Vagina (tissue), 2 donors: Measurements from ENCODE around the gene ALG12. TPM values are rescaled to one million over a fixed set of nuclear protein-coding genes. Genes with fewer than 3 reads are reported as not detected.

ENCODE experiments used
- DNase-seq, 2 donors: peaks; one replicate each; pipeline ENCODE4 v3.0.0-alpha.2; 2017; ENCODE audit errors: extremely low spot score in 2 of 2
- H3K27ac ChIP-seq: fragments of 200-600 bp; sonication (generic); one replicate; pipeline ENCODE4 v1.5.1; 2019
- H3K27me3 ChIP-seq: fragments of 200-600 bp; sonication (generic); one replicate; pipeline ENCODE4 v1.5.1; 2019
- H3K36me3 ChIP-seq, 2 donors: fragments of 200-600 bp; sonication (generic); one replicate each; pipeline ENCODE4 v1.5.1; 2017 to 2019
- H3K4me1 ChIP-seq: fragments of 200-600 bp; sonication (generic); one replicate; pipeline ENCODE4 v1.5.1; 2019
- H3K4me3 ChIP-seq, 2 donors: fragments of 200-600 bp; sonication (generic); 1 replicate in 1 of 2; 2 replicates in 1 of 2; pipeline ENCODE4 v1.5.1; 2016 to 2019
- H3K9me3 ChIP-seq: fragments of 200-600 bp; sonication (generic); one replicate; pipeline ENCODE4 v1.5.1; 2019
- POLR2A ChIP-seq, 2 donors: fragments of 450-650 bp; IDR thresholded peaks; one replicate each; pipeline ENCODE4 v1.6.1; 2017; ENCODE audit warnings: antibody characterized with exemption in 2 of 2, mild to moderate bottlenecking in 2 of 2, moderate library complexity in 2 of 2
- POLR2AphosphoS5 ChIP-seq, 2 donors: sonication (generic); formaldehyde crosslinking; IDR thresholded peaks; one replicate each; pipeline ENCODE4 v1.9.0; 2017; ENCODE audit warnings: antibody characterized with exemption in 2 of 2, mild to moderate bottlenecking in 2 of 2, low read depth in 1 of 2; ENCODE audit not compliant: insufficient read depth in 1 of 2
- intact Hi-C: fragments of 100-400 bp; cut with DNase I; formaldehyde crosslinking; loops from one replicate; pipeline ENCODE4 v1.15.1; 2023
- total RNA-seq: library from RNA; depleted of rRNA; stranded (reverse); fragments of >200 nt; gene quantifications from one replicate; pipeline ENCODE4 v1.2.3, GENCODE V29; 2016
- TF ChIP-seq, protein P1 (sequence below), 3 experiments: fragments of 450-650 bp in 2 of 3; fragments of 200-600 bp in 1 of 3; sonication (generic) in 1 of 3; IDR thresholded peaks; one replicate each; pipeline ENCODE4 v1.5.1; 2017 to 2019; ENCODE audit warnings: antibody characterized with exemption in 3 of 3, mild to moderate bottlenecking in 2 of 3, moderate library complexity in 2 of 3

Gene ALG12
- total RNA-seq, 1 donor from 2014 or later = 21.4 TPM

DNA sequence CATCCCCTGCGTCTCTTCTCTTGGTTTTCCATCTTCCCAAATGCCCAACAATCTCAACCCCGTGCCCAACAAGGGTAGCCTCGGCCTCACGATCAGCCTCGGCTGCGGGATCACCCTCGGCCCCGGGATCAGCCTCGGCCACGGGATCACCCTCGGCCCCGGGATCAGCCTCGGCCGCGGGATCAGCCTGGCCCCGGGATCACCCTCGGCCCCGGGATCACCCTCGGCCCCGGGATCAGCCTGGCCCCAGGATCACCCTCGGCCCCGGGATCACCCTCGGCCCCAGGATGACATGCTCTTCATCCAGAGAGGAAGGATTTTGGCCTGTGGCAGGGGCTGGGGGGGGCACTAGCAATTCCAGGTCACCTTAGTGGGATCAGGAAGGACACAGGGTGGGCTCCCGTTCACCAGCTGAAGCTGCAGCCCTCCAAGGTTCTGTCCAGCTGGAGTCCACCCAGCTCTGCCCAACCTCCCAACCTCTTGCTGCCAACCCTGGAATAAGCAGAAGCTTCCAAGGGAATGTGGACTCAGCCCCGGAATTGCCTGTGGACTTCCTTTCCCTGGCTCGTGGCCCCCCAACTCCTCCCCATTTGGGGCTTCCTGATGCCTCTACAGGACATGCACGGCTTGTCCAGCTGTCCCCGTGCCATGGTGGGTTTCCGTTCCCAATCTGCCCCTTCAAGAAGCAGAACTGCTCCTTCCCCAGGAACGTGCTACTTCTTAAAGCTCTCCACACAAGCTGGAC is 6.2 kb downstream of the ALG12 start:
- Histone ChIP-seq H3K9me3 (no peaks in the 10 kb centered on the region), H3K27me3 (no peaks in the 10 kb centered on the region), H3K27ac (no peak overlapping the region), H3K4me3 (no peak overlapping the region), H3K4me1 (peaks cover 6% of the 10 kb centered on the region), H3K36me3 (peaks cover 0 to 52% of the 10 kb centered on the region in 2 donors)
- intact Hi-C loops = no loop called here
- TF ChIP-seq POLR2A (IDR thresholded peaks at IDR 0.05) (no peak), POLR2AphosphoS5 (IDR thresholded peaks at IDR 0.05; ENCODE audit: insufficient read depth in 1 of 2, low read depth in 1 of 2) (no peak)
- TF ChIP-seq, protein P1, sequence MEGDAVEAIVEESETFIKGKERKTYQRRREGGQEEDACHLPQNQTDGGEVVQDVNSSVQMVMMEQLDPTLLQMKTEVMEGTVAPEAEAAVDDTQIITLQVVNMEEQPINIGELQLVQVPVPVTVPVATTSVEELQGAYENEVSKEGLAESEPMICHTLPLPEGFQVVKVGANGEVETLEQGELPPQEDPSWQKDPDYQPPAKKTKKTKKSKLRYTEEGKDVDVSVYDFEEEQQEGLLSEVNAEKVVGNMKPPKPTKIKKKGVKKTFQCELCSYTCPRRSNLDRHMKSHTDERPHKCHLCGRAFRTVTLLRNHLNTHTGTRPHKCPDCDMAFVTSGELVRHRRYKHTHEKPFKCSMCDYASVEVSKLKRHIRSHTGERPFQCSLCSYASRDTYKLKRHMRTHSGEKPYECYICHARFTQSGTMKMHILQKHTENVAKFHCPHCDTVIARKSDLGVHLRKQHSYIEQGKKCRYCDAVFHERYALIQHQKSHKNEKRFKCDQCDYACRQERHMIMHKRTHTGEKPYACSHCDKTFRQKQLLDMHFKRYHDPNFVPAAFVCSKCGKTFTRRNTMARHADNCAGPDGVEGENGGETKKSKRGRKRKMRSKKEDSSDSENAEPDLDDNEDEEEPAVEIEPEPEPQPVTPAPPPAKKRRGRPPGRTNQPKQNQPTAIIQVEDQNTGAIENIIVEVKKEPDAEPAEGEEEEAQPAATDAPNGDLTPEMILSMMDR (IDR thresholded peaks at IDR 0.05) = no peak
- no peak for DNase-seq

DNA sequence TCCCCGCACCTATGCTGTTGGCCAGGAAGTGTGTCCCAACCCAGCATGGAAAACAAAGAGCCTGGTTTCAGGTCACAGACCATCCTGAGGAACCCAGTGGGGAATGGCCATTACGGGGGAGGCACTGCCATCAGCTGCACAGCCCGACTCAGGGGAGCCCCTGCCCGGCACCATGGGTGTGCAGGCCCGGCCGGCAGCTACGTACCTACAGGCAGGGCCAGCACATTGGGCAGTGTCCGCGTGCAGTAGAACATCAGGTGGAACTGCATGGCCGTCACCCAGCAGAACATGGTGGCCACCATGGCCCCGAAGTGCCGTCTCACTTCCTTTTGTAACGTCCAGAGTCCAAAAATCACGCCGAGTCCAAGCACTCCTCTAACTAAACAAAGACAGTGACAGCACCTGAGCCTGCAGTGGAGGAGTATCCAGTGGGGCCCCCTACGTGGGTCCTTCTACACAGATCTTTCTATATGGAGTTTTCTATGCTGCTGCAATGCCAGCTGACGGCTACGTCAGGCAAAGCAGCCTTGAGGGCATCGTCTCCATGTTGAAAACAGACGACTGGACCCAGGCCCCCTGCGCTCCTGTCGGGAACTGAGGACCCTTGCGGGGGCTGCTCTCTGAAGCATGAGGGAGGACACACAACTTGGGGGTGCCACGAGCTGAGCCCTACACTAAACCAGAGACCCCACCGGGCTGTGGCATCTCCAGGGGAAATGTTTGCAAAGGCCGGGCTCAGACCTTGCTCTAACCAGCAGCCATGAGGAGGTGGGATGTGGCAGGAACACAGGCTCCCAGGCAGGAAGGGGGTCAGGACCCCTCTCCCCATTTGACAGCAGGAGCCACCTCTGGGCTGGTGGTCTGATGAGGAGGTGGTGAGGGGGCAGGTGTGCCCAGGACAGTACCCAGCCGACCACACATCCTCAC is 7.7 kb downstream of the ALG12 start:
- intact Hi-C loops = no loop called here
- Histone ChIP-seq H3K27me3 (no peaks in the 10 kb centered on the region), H3K27ac (no peak overlapping the region), H3K4me1 (no peaks in the 10 kb centered on the region), H3K4me3 (no peak overlapping the region), H3K36me3 (peaks cover 0 to 54% of the 10 kb centered on the region in 2 donors), H3K9me3 (no peaks in the 10 kb centered on the region)
- DNase-seq = no peak
- TF ChIP-seq POLR2A (IDR thresholded peaks at IDR 0.05) = no peak
- TF ChIP-seq POLR2AphosphoS5 (IDR thresholded peaks at IDR 0.05; ENCODE audit: insufficient read depth in 1 of 2, low read depth in 1 of 2) = no peak
- TF ChIP-seq, protein P1 (IDR thresholded peaks at IDR 0.05) = no peak

DNA sequence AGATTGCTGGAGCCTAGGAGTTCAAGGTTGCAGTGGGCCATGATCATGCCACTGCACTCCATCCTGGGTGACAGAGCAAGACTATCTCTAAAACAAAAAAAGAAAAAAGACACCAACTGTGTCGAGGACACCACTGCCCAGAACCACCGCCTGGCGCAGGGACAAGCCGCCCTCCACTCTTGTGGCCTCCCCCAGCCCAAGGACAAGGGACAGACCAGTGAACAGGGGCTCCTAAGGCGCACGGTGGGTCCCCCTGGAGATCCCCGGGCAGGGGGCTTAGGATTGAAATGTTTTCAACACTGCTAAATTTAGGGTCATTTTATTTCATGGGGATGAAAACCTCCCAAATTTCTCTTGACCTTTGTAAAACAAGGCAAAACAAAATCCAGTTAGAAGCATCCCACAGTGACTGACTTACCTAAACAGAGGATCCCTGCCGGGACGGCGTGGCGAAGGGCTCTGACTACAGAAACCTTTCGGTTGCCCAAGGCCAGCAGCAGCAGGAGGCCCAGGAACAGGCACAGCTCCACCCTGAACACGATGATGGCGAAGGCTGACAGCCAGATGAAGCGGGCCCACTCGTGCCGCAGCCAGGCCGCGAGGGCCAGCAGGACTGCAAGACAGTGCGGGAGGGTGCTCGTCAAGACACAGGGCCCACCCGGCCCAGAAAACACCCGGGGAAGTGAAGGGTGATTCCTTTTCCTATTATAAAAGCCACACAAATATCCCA is 8.6 kb downstream of the ALG12 start:
- no peak for TF ChIP-seq POLR2A (IDR thresholded peaks at IDR 0.05)
- TF ChIP-seq POLR2AphosphoS5 (IDR thresholded peaks at IDR 0.05; ENCODE audit: insufficient read depth in 1 of 2, low read depth in 1 of 2) = no peak
- TF ChIP-seq, protein P1 (IDR thresholded peaks at IDR 0.05) = no peak
- Histone ChIP-seq H3K36me3 (peaks cover 0 to 54% of the 10 kb centered on the region in 2 donors), H3K9me3 (no peaks in the 10 kb centered on the region), H3K27me3 (no peaks in the 10 kb centered on the region), H3K4me3 (no peak overlapping the region), H3K4me1 (no peaks in the 10 kb centered on the region), H3K27ac (no peak overlapping the region)
- intact Hi-C loops = no loop called here
- no peak for DNase-seq

DNA sequence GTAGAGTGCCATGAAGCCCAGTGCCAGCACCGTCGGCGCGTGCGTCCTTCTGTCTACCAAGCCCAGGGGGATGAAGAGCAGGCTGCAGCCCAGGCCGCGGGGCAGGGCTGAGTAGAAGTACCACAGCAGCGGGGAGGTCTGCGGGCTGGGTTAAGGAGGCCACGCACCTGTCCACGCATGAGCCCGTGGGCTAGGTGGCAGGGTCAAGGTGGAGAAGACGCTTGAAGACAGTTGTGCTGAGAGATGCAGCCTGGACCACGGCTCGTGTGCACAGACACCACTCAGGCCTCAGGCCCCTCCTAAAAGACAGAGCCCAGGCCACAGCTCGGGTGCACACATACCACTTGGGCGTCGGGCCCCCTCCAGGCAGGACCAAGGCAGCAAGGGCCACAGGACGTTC is 10.4 kb downstream of the ALG12 start:
- Histone ChIP-seq H3K9me3 (no peaks in the 10 kb centered on the region), H3K27me3 (no peaks in the 10 kb centered on the region), H3K4me1 (no peaks in the 10 kb centered on the region), H3K36me3 (peaks cover 0 to 58% of the 10 kb centered on the region in 2 donors), H3K4me3 (no peak overlapping the region), H3K27ac (no peak overlapping the region)
- intact Hi-C loops = no loop called here
- TF ChIP-seq POLR2AphosphoS5 (IDR thresholded peaks at IDR 0.05; ENCODE audit: insufficient read depth in 1 of 2, low read depth in 1 of 2) (no peak), POLR2A (IDR thresholded peaks at IDR 0.05) (no peak)
- TF ChIP-seq, protein P1 (IDR thresholded peaks at IDR 0.05) = no peak
- DNase-seq = no peak
